ENCODE measurements around the gene KDM3A. TPM values are rescaled to one million over a fixed set of nuclear protein-coding genes. Genes with fewer than 3 reads are reported as not detected.

Gene KDM3A
- total RNA-seq, 1 experiment from 2014 or later = 48.4 TPM

- in situ Hi-C loops (cut with HindIII; ENCODE audit: low pct_unique_long_range_greater_than_20kb, low sequenced_read_pairs) (no loop called here), intact Hi-C loops (cut with micrococcal nuclease; ENCODE audit: unreplicated experiment) (no loop called here)
- no peaks in the 10 kb centered on the region for H3K27me3 ChIP-seq (ENCODE audit: control insufficient read depth, insufficient read depth, low read length)
- H3K27ac ChIP-seq (ENCODE audit: low read length) = no peak overlapping the region
- no peak for ATAC-seq
- H3K4me3 ChIP-seq (ENCODE audit: low read depth in 2 of 2, low read length in 2 of 2) = no peak overlapping the region
- ChIA-PET POLR2A (no interaction called here), CTCF (no interaction called here)
- H3K4me1 ChIP-seq (ENCODE audit: control insufficient read depth, insufficient read depth, low read length) = no peaks in the 10 kb centered on the region
- no peaks in the 10 kb centered on the region for H3K9me3 ChIP-seq (ENCODE audit: control insufficient read depth, insufficient read depth, low read depth, low read length)
- H3K36me3 ChIP-seq (ENCODE audit: control insufficient read depth, insufficient read depth, low read length) = no peaks in the 10 kb centered on the region; the same call in 1 of the 2 replicates
- no peak for DNase-seq (ENCODE audit: low read depth, low spot score)
- BruUV-seq (replicated peaks) = no TSS peak
- no peak for TF ChIP-seq REST (IDR thresholded peaks at IDR 0.05; ENCODE audit: insufficient read depth in 1 of 2, low read depth in 2 of 2, low read length in 1 of 2)
- no peak for TF ChIP-seq CTCF (IDR thresholded peaks at IDR 0.05)
- TF ChIP-seq TCF7L2 (IDR thresholded peaks at IDR 0.05; ENCODE audit: low read depth, low read length) = no peak
- no peak for TF ChIP-seq SIN3A (IDR thresholded peaks at IDR 0.05; ENCODE audit: borderline replicate concordance, insufficient read depth, low read depth, low read length)
- TF ChIP-seq POLR2AphosphoS5 (IDR thresholded peaks at IDR 0.05; ENCODE audit: low read depth, low read length) = no peak
These were observed 84.5 kb downstream of the KDM3A start for GRCh38 chr2:86525421-86526340.

- Histone ChIP-seq H3K4me3 (ENCODE audit: low read depth in 2 of 2, low read length in 2 of 2) (no peak overlapping the region), H3K36me3 (ENCODE audit: control insufficient read depth, insufficient read depth, low read length) (no peaks in the 10 kb centered on the region), H3K27me3 (ENCODE audit: control insufficient read depth, insufficient read depth, low read length) (no peaks in the 10 kb centered on the region), H3K4me1 (ENCODE audit: control insufficient read depth, insufficient read depth, low read length) (no peaks in the 10 kb centered on the region), H3K9me3 (ENCODE audit: control insufficient read depth, insufficient read depth, low read depth, low read length) (no peaks in the 10 kb centered on the region), H3K27ac (ENCODE audit: low read length) (no peak overlapping the region)
- no TSS peak for BruUV-seq (replicated peaks)
- CTCF ChIA-PET = no interaction called here
- ATAC-seq (no peak), DNase-seq (ENCODE audit: low read depth, low spot score) (no peak)
- intact Hi-C loops (cut with micrococcal nuclease; ENCODE audit: unreplicated experiment) (no loop called here), in situ Hi-C loops (cut with HindIII; ENCODE audit: low pct_unique_long_range_greater_than_20kb, low sequenced_read_pairs) (no loop called here)
- TF ChIP-seq POLR2AphosphoS5 (IDR thresholded peaks at IDR 0.05; ENCODE audit: low read depth, low read length) = no peak
- TF ChIP-seq REST (IDR thresholded peaks at IDR 0.05; ENCODE audit: insufficient read depth in 1 of 2, low read depth in 2 of 2, low read length in 1 of 2) = no peak
- TF ChIP-seq CTCF (IDR thresholded peaks at IDR 0.05) = no peak
- no peak for TF ChIP-seq TCF7L2 (IDR thresholded peaks at IDR 0.05; ENCODE audit: low read depth, low read length)
- POLR2A ChIA-PET = no interaction called here
These were observed 92.4 kb downstream of the KDM3A start for GRCh38 chr2:86533589-86533988.
